GM21381 (cell line): ENCODE results near the gene IFNLR1.

Source experiments
- ATAC-seq: cut with Tn5 transposase; IDR thresholded peaks from one replicate; pipeline ENCODE4 v1.9.1; 2021; ENCODE audit warnings: mild to moderate bottlenecking, moderate library complexity; ENCODE audit not compliant: unreplicated experiment

Gene IFNLR1

DNA sequence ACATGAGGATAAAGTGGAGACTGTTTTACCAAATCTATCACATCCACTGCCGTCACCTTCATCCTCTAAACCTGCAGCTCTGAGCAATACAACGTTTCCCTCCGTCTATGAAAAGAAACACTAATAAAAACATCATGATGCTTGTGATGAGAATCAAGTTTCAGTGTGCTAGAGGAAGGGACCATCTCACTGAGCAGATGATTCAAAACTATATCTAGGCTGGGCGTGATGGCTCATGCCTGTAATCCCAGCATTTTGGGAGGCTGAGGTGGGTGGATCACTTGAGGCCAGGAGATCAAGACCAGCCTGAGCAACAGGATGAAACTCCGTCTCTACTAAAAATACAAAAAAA is 60.4 kb downstream of the IFNLR1 start:
- no peak for ATAC-seq

DNA sequence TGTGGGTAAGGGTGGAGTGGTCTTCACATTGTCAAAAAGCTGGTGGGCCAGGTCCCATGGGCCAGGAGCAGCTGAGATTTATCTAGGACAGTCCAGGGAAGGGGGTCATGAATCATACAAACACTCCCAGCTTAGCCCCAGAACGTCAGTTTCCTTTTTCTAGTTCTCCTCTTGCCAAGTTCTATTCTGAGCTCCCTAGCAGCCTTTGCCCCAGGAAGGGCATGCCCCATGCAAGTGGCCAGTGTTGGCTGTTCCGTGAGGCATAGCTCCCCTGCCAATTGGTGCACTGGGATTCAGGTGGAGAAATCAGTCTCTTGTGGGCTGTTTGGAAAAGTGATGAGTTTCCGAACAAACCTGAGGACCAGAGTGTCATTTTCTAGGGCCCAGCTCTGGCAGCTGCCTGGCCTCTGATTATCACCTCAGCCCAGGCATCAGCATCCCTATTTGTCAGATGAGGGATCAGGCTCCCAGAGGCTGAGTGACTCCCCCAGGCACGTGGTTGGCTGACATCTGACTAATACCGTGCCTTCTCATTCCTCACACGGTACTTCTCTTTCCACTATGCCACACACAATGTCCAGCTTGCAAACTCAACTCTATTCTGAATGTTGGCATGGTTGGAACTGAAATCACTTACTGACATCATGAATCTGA is 60.9 kb downstream of the IFNLR1 start:
- no peak for ATAC-seq

DNA sequence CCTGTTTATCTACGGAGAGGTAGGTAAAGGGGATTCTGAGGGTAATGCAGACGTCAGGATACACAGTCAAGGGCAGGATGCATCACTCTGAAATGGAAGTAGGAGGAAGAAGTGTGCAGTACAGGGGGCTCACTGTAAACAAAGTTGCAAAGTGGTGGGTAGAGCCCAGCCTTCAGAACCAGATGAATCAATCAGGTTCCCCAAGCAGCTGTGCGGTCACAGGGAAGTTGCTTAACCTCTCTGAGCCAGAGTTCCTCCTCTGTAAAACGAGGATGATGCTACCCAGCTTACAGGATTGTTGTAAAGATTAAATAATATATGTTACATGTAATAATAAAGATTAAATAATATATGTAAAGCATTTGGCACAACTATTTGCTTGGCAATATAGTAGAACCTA is 61.6 kb downstream of the IFNLR1 start:
- ATAC-seq = no peak

- no peak for ATAC-seq
Observed at GRCh38 chr1:24124980-24125379, 62.1 kb downstream of the IFNLR1 start.

GRCh38 chr1:24123611-24124010 is 63.5 kb downstream of the IFNLR1 start:
- ATAC-seq = no peak

- ATAC-seq = no peak
Observed at GRCh38 chr1:24122776-24123175, 64.3 kb downstream of the IFNLR1 start.

GRCh38 chr1:24121406-24121805 is 65.7 kb downstream of the IFNLR1 start:
- ATAC-seq = no peak

DNA sequence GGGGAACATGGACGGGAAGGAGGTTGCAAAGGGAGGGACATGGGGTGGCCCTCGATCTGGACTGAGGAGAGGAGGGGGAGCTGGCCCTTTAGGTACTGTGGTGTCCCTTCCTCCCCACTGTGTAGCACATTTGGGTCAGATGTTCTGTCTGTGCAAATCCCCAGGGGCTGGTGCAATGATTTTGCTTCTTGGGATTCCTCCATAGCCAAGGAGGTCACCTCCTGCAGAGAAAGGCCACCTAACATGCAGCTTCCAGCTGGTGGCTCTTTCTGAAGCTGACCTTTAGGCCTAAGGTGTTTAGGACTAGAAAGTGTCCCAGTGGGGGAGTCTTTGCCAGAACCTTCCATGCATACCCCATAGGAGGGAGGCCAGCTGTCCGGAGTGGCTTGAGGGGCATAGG is 66.1 kb downstream of the IFNLR1 start:
- no peak for ATAC-seq

GRCh38 chr1:24119859-24120756 is 67.0 kb downstream of the IFNLR1 start:
- ATAC-seq = no peak

GRCh38 chr1:24119489-24119858 is 67.6 kb downstream of the IFNLR1 start:
- ATAC-seq = no peak

- no peak for ATAC-seq
Observed at GRCh38 chr1:24118410-24119242, 68.5 kb downstream of the IFNLR1 start.

GRCh38 chr1:24117722-24118409 is 69.2 kb downstream of the IFNLR1 start:
- ATAC-seq = no peak

DNA sequence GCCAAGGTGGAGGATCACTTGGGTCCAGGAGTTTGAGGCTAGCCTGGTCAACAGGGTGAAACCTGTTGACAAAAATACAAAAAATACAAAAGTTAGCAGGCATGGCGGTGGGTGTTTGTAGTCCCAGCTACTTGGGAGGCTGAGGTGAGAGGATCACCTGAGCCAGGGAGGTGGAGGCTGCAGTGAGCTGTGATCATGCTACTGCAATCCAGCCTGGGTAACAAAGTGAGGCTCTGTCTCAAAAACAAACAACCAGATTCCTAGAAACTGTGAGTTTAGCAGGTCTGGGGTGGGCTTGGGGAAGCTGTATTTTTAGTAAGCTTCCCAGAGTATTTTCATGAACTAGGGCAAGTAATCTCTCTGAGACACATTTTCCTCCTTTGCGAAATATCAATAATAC is 70.0 kb downstream of the IFNLR1 start:
- ATAC-seq = no peak

- no peak for ATAC-seq
Observed at GRCh38 chr1:24114753-24115152, 72.3 kb downstream of the IFNLR1 start.

- no peak for ATAC-seq
Observed at GRCh38 chr1:24113641-24114033, 73.5 kb downstream of the IFNLR1 start.

- ATAC-seq = no peak
Observed at GRCh38 chr1:24111996-24112779, 74.9 kb downstream of the IFNLR1 start, which contains the start of gene MYOM3. Gene MYOM3 (minus strand): TSS chr1:24112135. CDS start chr1:24108636, 3,499 bp downstream.

GRCh38 chr1:24111262-24111995 is 75.7 kb downstream of the IFNLR1 start:
- no peak for ATAC-seq

DNA sequence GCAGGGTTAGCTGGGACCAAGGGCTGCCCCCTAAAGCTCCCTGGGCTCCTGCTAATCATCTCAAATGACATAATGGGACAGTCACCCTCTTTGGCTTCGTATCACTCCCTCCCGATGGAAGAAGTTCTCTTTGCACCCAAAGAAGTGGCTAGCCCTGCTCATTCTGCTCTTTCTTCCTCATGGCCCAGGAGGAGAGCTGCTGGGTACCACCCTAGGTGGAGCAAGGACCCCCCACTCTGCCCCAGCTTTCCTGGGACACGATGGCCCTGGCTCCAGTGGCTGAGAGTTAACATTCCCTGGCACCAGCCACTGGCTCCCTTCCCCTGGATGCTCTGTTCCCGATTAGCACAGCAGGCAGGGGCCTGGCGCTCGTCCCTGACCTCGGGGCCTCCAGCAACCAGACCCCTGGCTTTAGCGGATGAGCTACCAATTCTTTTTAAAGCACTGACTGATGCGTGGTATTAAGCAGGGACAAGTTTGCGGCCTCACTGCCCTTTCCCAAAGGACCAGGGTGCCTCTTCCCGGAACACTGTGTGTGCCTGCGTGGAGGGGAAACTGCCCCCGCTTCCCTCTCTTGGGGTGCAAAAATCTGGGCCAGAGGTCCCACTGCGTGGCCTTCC is 76.3 kb downstream of the IFNLR1 start:
- no peak for ATAC-seq
